ENCODE results near the gene ST3GAL3.

DNA sequence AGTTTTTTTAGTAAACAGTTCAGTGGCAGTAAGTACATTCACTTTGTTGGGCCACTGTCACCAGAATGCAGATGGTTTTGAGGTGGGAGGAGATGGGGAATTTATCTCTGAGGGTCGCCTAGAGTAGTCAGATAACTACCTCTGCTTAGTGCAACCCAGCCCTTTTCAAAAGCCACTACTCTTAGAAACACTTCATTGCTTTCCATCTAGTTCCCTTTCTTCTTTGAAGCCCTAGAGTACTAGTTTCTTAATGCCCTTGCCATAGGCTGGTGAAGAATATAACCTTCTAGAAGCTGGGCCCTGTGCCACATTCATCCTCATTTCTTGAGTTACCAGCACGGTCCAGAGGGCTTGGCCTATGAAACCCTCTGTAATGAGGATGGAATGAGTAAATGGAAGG is 28.4 kb upstream of the ST3GAL3 start:
- TF ChIP-seq, protein P1, sequence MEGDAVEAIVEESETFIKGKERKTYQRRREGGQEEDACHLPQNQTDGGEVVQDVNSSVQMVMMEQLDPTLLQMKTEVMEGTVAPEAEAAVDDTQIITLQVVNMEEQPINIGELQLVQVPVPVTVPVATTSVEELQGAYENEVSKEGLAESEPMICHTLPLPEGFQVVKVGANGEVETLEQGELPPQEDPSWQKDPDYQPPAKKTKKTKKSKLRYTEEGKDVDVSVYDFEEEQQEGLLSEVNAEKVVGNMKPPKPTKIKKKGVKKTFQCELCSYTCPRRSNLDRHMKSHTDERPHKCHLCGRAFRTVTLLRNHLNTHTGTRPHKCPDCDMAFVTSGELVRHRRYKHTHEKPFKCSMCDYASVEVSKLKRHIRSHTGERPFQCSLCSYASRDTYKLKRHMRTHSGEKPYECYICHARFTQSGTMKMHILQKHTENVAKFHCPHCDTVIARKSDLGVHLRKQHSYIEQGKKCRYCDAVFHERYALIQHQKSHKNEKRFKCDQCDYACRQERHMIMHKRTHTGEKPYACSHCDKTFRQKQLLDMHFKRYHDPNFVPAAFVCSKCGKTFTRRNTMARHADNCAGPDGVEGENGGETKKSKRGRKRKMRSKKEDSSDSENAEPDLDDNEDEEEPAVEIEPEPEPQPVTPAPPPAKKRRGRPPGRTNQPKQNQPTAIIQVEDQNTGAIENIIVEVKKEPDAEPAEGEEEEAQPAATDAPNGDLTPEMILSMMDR (IDR thresholded peaks at IDR 0.05): no peak
- no peak for TF ChIP-seq POLR2A (IDR thresholded peaks at IDR 0.05)
